Activated CD8-positive, alpha-beta memory T cell treated with anti-CD3 and anti-CD28 coated beads, Interleukin-2, amount 50 U/mL, for 1 hour (primary cell): ENCODE data around the gene THSD4.

Source experiments
- DNase-seq: peaks from one replicate; pipeline ENCODE4 v3.0.0-alpha.2; 2020; ENCODE audit errors: extremely low read depth

THSD4 gene

GRCh38 chr15:71098920-71099319 is 16.4 kb upstream of the THSD4 start:
- no peak for DNase-seq

- no peak for DNase-seq
These were observed 12.1 kb upstream of the THSD4 start for GRCh38 chr15:71103102-71103676.

GRCh38 chr15:71104636-71105035 is 10.6 kb upstream of the THSD4 start:
- no peak for DNase-seq

GRCh38 chr15:71105444-71105843 is 9.8 kb upstream of the THSD4 start:
- no peak for DNase-seq

GRCh38 chr15:71106802-71107500 is 8.3 kb upstream of the THSD4 start:
- no peak for DNase-seq

- no peak for DNase-seq
These were observed 7.8 kb upstream of the THSD4 start for GRCh38 chr15:71107501-71107815.

- DNase-seq, result no peak
These were observed 6.1 kb upstream of the THSD4 start for GRCh38 chr15:71109130-71109529.

GRCh38 chr15:71109905-71110304 is 5.4 kb upstream of the THSD4 start:
- no peak for DNase-seq

GRCh38 chr15:71110405-71111180 is 4.7 kb upstream of the THSD4 start:
- no peak for DNase-seq

- DNase-seq, result no peak
These were observed 4.1 kb upstream of the THSD4 start for GRCh38 chr15:71111181-71111565.

- DNase-seq, result no peak
These were observed 3.3 kb upstream of the THSD4 start for GRCh38 chr15:71111950-71112349.

GRCh38 chr15:71112429-71112828 is 2.8 kb upstream of the THSD4 start:
- no peak for DNase-seq

- DNase-seq, result no peak
These were observed 1.1 kb upstream of the THSD4 start for GRCh38 chr15:71114066-71114680.

GRCh38 chr15:71115567-71116351 is 488 bp downstream of the THSD4 start:
- DNase-seq, result no peak

GRCh38 chr15:71116366-71116765 is 1.1 kb downstream of the THSD4 start:
- no peak for DNase-seq

GRCh38 chr15:71116942-71117341 is 1.7 kb downstream of the THSD4 start:
- DNase-seq, result no peak

GRCh38 chr15:71117714-71118305 is 2.5 kb downstream of the THSD4 start:
- DNase-seq, result no peak

GRCh38 chr15:71118345-71118744 is 3.1 kb downstream of the THSD4 start:
- DNase-seq, result no peak

GRCh38 chr15:71118881-71119632 is 3.8 kb downstream of the THSD4 start:
- no peak for DNase-seq

- no peak for DNase-seq
These were observed 5.2 kb downstream of the THSD4 start for GRCh38 chr15:71120428-71120944.

- no peak for DNase-seq
These were observed 6.2 kb downstream of the THSD4 start for GRCh38 chr15:71121442-71121841.
